ENCODE data around the gene LGALS14. TPM values are rescaled to one million over a fixed set of nuclear protein-coding genes. Genes with fewer than 3 reads are reported as not detected.

Gene LGALS14
- total and polyA plus RNA-seq, 4 experiments from 2014 or later = 1.0 TPM; not detected in 3

DNA sequence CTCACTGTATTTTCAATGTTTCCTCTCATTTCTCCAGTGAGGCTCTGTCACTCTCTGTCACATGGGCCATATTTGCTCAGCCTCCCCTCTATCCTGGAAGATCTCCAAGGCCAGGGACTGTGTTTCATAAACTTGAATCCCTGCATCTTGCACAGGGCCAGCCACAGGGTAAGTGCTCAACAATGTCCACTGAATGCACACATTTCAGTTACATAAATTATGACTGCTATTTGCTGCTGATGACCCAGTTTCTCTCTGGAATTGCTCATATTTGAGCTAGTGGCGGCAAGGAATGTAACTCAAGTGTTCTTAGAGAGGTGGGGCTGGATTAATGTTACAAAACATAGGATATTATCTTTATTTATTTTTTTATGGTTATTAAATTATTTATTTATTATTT, 27.4 kb downstream of the LGALS14 start:
- no peaks in the 10 kb centered on the region for H3K36me3 ChIP-seq (ENCODE audit: insufficient read depth, low read length)
- Mint-ChIP-seq H3K27me3 (peaks cover 2 to 5% of the 10 kb centered on the region in 2 donors), H3K4me3 (no peak overlapping the region), H3K36me3 (no peaks in the 10 kb centered on the region), H3K27ac (no peak overlapping the region), H3K4me1 (peaks cover 0 to 3% (median under 1%) of the 10 kb centered on the region in 4 donors), H3K9me3 (peaks cover 0 to 3% (median 1%) of the 10 kb centered on the region in 8 donors)
- DNase-seq = no peak
- peaks cover 3% of the 10 kb centered on the region for H3K27me3 ChIP-seq (ENCODE audit: insufficient read depth, low read length)
- H3K4me1 ChIP-seq (ENCODE audit: insufficient read depth, low read length) = no peaks in the 10 kb centered on the region
- ChIA-PET CTCF (ENCODE audit: partially characterized antibody) (no interaction called here), POLR2A (ENCODE audit: partially characterized antibody) (no interaction called here)
- intact Hi-C loops (cut with micrococcal nuclease) = no loop called here
- no peak overlapping the region for H3K4me3 ChIP-seq (ENCODE audit: low read length in 2 of 2)
- no peaks in the 10 kb centered on the region for H3K9me3 ChIP-seq (ENCODE audit: control insufficient read depth in 1 of 2, low read length in 2 of 2)
- H3K27ac ChIP-seq (ENCODE audit: low read depth, low read length) = no peak overlapping the region

GRCh38 chr19:39733841-39734240, 29.6 kb downstream of the LGALS14 start:
- ChIA-PET CTCF (ENCODE audit: partially characterized antibody) (no interaction called here), POLR2A (ENCODE audit: partially characterized antibody) (no interaction called here)
- Mint-ChIP-seq H3K36me3 (no peaks in the 10 kb centered on the region), H3K4me1 (peaks cover 7 to 12% (median 11%) of the 10 kb centered on the region in 4 donors), H3K9me3 (peaks cover 0 to 7% (median 1%) of the 10 kb centered on the region in 8 donors), H3K4me3 (no peak overlapping the region), H3K27ac (no peak overlapping the region), H3K27me3 (peaks cover 0 to 2% of the 10 kb centered on the region in 2 donors)
- no peak for DNase-seq
- peaks cover 3% of the 10 kb centered on the region for H3K27me3 ChIP-seq (ENCODE audit: insufficient read depth, low read length)
- no peak overlapping the region for H3K27ac ChIP-seq (ENCODE audit: low read depth, low read length)
- no peaks in the 10 kb centered on the region for H3K9me3 ChIP-seq (ENCODE audit: control insufficient read depth in 1 of 2, low read length in 2 of 2)
- H3K4me3 ChIP-seq (ENCODE audit: low read length in 2 of 2) = no peak overlapping the region
- H3K36me3 ChIP-seq (ENCODE audit: insufficient read depth, low read length) = no peaks in the 10 kb centered on the region
- no peaks in the 10 kb centered on the region for H3K4me1 ChIP-seq (ENCODE audit: insufficient read depth, low read length)
- intact Hi-C loops (cut with micrococcal nuclease) = no loop called here

DNA sequence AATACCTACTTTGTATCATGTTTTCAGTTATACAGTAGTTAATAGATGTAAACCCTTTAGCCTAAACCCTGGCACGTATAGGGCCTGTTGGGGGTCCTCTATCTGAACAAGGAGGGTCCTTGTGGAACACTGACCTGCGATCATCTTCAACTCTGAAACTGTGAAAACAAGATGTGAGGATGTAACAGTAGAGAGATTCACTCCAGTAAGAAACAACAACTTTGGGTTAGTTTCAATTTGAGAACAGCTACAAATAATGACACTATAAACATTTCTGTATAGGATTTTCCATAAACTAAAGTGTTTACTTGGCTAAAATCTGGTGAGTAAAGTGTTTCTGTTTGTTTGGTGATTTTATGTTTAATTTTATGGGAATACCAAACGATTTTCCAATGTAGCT, 31.4 kb downstream of the LGALS14 start:
- Histone ChIP-seq H3K27ac (ENCODE audit: low read depth, low read length) (no peak overlapping the region), H3K4me1 (ENCODE audit: insufficient read depth, low read length) (no peaks in the 10 kb centered on the region), H3K9me3 (ENCODE audit: control insufficient read depth in 1 of 2, low read length in 2 of 2) (no peaks in the 10 kb centered on the region), H3K27me3 (ENCODE audit: insufficient read depth, low read length) (peaks cover 3% of the 10 kb centered on the region), H3K4me3 (ENCODE audit: low read length in 2 of 2) (no peak overlapping the region), H3K36me3 (ENCODE audit: insufficient read depth, low read length) (no peaks in the 10 kb centered on the region)
- POLR2A ChIA-PET (ENCODE audit: partially characterized antibody) = no interaction called here
- DNase-seq = no peak
- H3K27me3 Mint-ChIP-seq = peaks cover 0 to 3% of the 10 kb centered on the region in 2 donors
- H3K9me3 Mint-ChIP-seq = peaks cover 0 to 5% (median 1%) of the 10 kb centered on the region in 8 donors
- H3K27ac Mint-ChIP-seq = peak overlapping the region in 1 of 7 donors; percentile 14
- intact Hi-C loops (cut with micrococcal nuclease) = no loop called here
- no peak overlapping the region for H3K4me3 Mint-ChIP-seq
- CTCF ChIA-PET (ENCODE audit: partially characterized antibody) = no interaction called here
- H3K4me1 Mint-ChIP-seq = peaks cover 11 to 22% (median 18%) of the 10 kb centered on the region in 4 donors
- no peaks in the 10 kb centered on the region for H3K36me3 Mint-ChIP-seq

DNA sequence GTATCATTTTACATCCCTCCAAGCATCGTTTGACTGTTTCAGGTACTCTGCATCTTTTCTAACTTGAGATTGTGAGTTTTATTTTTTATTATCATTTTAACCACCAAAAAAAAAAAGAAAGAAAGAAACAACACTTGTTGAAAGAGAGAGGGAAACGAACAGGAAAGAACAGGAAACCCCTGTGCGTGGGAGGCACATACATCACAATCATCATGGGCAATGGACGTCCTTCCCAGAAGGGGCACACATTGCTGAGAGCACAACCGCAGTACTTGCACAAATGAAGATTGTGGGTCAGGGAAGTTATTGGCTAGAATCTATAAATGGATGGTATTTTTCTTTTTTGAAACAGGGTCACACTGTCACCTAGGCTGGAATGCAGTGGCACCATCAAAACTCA, 31.8 kb downstream of the LGALS14 start:
- Histone ChIP-seq H3K4me1 (ENCODE audit: insufficient read depth, low read length) (no peaks in the 10 kb centered on the region), H3K9me3 (ENCODE audit: control insufficient read depth in 1 of 2, low read length in 2 of 2) (no peaks in the 10 kb centered on the region), H3K4me3 (ENCODE audit: low read length in 2 of 2) (no peak overlapping the region), H3K36me3 (ENCODE audit: insufficient read depth, low read length) (no peaks in the 10 kb centered on the region), H3K27ac (ENCODE audit: low read depth, low read length) (no peak overlapping the region), H3K27me3 (ENCODE audit: insufficient read depth, low read length) (peaks cover 3% of the 10 kb centered on the region)
- no peak overlapping the region for H3K4me3 Mint-ChIP-seq
- H3K4me1 Mint-ChIP-seq = peaks cover 11 to 22% (median 18%) of the 10 kb centered on the region in 4 donors
- H3K27ac Mint-ChIP-seq = no peak overlapping the region
- no peaks in the 10 kb centered on the region for H3K36me3 Mint-ChIP-seq
- H3K9me3 Mint-ChIP-seq = peaks cover 0 to 5% (median 1%) of the 10 kb centered on the region in 8 donors
- H3K27me3 Mint-ChIP-seq = peaks cover 0 to 3% of the 10 kb centered on the region in 2 donors
- CTCF ChIA-PET (ENCODE audit: partially characterized antibody) = no interaction called here
- DNase-seq = no peak
- intact Hi-C loops (cut with micrococcal nuclease) = no loop called here
- POLR2A ChIA-PET (ENCODE audit: partially characterized antibody) = no interaction called here

- H3K36me3 Mint-ChIP-seq = no peaks in the 10 kb centered on the region
- no peaks in the 10 kb centered on the region for H3K36me3 ChIP-seq (ENCODE audit: insufficient read depth, low read length)
- peaks cover 11 to 22% (median 18%) of the 10 kb centered on the region in 4 donors for H3K4me1 Mint-ChIP-seq
- H3K9me3 ChIP-seq (ENCODE audit: control insufficient read depth in 1 of 2, low read length in 2 of 2) = no peaks in the 10 kb centered on the region
- peaks cover 0 to 5% (median 0%) of the 10 kb centered on the region in 8 donors for H3K9me3 Mint-ChIP-seq
- intact Hi-C loops (cut with micrococcal nuclease) = no loop called here
- peaks cover 0 to 3% of the 10 kb centered on the region in 2 donors for H3K27me3 Mint-ChIP-seq
- no peaks in the 10 kb centered on the region for H3K4me1 ChIP-seq (ENCODE audit: insufficient read depth, low read length)
- H3K4me3 ChIP-seq (ENCODE audit: low read length in 2 of 2) = no peak overlapping the region
- no peak for DNase-seq
- H3K4me3 Mint-ChIP-seq = peak overlapping the region in 4 of 8 donors; percentile 1 to 44 (median 18)
- ChIA-PET CTCF (ENCODE audit: partially characterized antibody) (no interaction called here), POLR2A (ENCODE audit: partially characterized antibody) (no interaction called here)
- H3K27ac Mint-ChIP-seq = peak overlapping the region in 3 of 7 donors; percentile 5 to 82 (median 30)
- H3K27me3 ChIP-seq (ENCODE audit: insufficient read depth, low read length) = no peaks in the 10 kb centered on the region
- H3K27ac ChIP-seq (ENCODE audit: low read depth, low read length) = no peak overlapping the region
Observed at GRCh38 chr19:39737351-39737750, 33.1 kb downstream of the LGALS14 start.

- H3K27ac ChIP-seq (ENCODE audit: low read depth, low read length) = no peak within 1 kb of the TSS
- Mint-ChIP-seq H3K4me3 (peak within 1 kb of the TSS in 4 of 8 donors; percentile 1 to 44 (median 18)), H3K27ac (peak within 1 kb of the TSS in 3 of 7 donors; percentile 30 to 82 (median 49)), H3K27me3 (peaks cover 0 to 3% of the 10 kb centered on the region in 2 donors), H3K9me3 (peaks cover 0 to 6% (median 0%) of the 10 kb centered on the region in 8 donors), H3K36me3 (no peaks in the 10 kb centered on the region), H3K4me1 (peaks cover 11 to 22% (median 18%) of the 10 kb centered on the region in 4 donors)
- H3K4me1 ChIP-seq (ENCODE audit: insufficient read depth, low read length) = no peaks in the 10 kb centered on the region
- CTCF ChIA-PET (ENCODE audit: partially characterized antibody) = no interaction called here
- POLR2A ChIA-PET (ENCODE audit: partially characterized antibody) = no interaction called here
- H3K9me3 ChIP-seq (ENCODE audit: control insufficient read depth in 1 of 2, low read length in 2 of 2) = no peaks in the 10 kb centered on the region
- DNase-seq = no peak
- H3K4me3 ChIP-seq (ENCODE audit: low read length in 2 of 2) = no peak within 1 kb of the TSS
- no peaks in the 10 kb centered on the region for H3K36me3 ChIP-seq (ENCODE audit: insufficient read depth, low read length)
- intact Hi-C loops (cut with micrococcal nuclease) = no loop called here
- no peaks in the 10 kb centered on the region for H3K27me3 ChIP-seq (ENCODE audit: insufficient read depth, low read length)
Observed at GRCh38 chr19:39737891-39738290, 33.6 kb downstream of the LGALS14 start, which contains the start of gene CLC. TSS of gene CLC (minus strand) at chr19:39738029. CDS start at chr19:39737952, 77 bp downstream.

- no peaks in the 10 kb centered on the region for H3K4me1 ChIP-seq (ENCODE audit: insufficient read depth, low read length)
- POLR2A ChIA-PET (ENCODE audit: partially characterized antibody) = no interaction called here
- no peak overlapping the region for H3K4me3 ChIP-seq (ENCODE audit: low read length in 2 of 2)
- H3K36me3 ChIP-seq (ENCODE audit: insufficient read depth, low read length) = no peaks in the 10 kb centered on the region
- CTCF ChIA-PET (ENCODE audit: partially characterized antibody) = no interaction called here
- H3K27ac ChIP-seq (ENCODE audit: low read depth, low read length) = no peak overlapping the region
- no peak overlapping the region for H3K4me3 Mint-ChIP-seq
- H3K4me1 Mint-ChIP-seq = peaks cover 11 to 22% (median 18%) of the 10 kb centered on the region in 4 donors
- no peak overlapping the region for H3K27ac Mint-ChIP-seq
- no peaks in the 10 kb centered on the region for H3K27me3 ChIP-seq (ENCODE audit: insufficient read depth, low read length)
- no peaks in the 10 kb centered on the region for H3K9me3 ChIP-seq (ENCODE audit: control insufficient read depth in 1 of 2, low read length in 2 of 2)
- DNase-seq = no peak
- intact Hi-C loops (cut with micrococcal nuclease) = no loop called here
- H3K9me3 Mint-ChIP-seq = peaks cover 0 to 6% (median 0%) of the 10 kb centered on the region in 8 donors
- H3K27me3 Mint-ChIP-seq = peaks cover 0 to 2% of the 10 kb centered on the region in 2 donors
- no peaks in the 10 kb centered on the region for H3K36me3 Mint-ChIP-seq
Observed at GRCh38 chr19:39738814-39739213, 34.5 kb downstream of the LGALS14 start.
